Heart left ventricle (tissue), 13 donors: Measurements from ENCODE around the gene VWC2.

Experiments used
- CTCF ChIP-seq, 12 donors: fragments of 200-600 bp; sonication (generic) in 4 of 12; IDR thresholded peaks; one replicate each; pipeline versions ENCODE4 v1.5.0 to v1.8.0; 2018 to 2022; ENCODE audit warnings: antibody characterized with exemption in 12 of 12, mild to moderate bottlenecking in 5 of 12
- POLR2A ChIP-seq, 2 donors: fragments of 450-650 bp; IDR thresholded peaks; one replicate each; pipeline ENCODE4 v1.6.1; 2017; ENCODE audit warnings: antibody characterized with exemption in 2 of 2, mild to moderate bottlenecking in 2 of 2, moderate library complexity in 2 of 2
- donor health status: ischemic (EF 13 %, LVEDD 7.1; RV severe dilation, severe dysfunction).
- donor health status: DM: no; HTN: yes; CAD: no.
- donor health status: DM: no; HTN: no; CAD: no.
- donor health status: ischemic (EF 25% LVEDD 6.9; RV normal size, moderate dysfunction).
- donor health status: ischemic (EF 25% LVEDD 5.7; RV mildly dilated, moderate dysfunction).
- donor health status: ischemic (EF 35%, LVEDD 5.7; RV mildly dilated, moderate dysfunction).
- donor health status: nonischemic (EF 11% LVEDD 7.7; RV severe dilation, severe dysfunction).
- donor health status: DM: yes; HTN: yes; CAD: no.
- donor health status: PGD.
- donor health status: ischemic (EF 29% LVEDD 5.4; RV normal size, mild dysfunction).
- donor health status: nonischemic (EF 23%, LVEDD 6.1; RV moderate dilation, normal function).

GRCh38 chr7:49822856-49823255, 49.4 kb downstream of the VWC2 start:
- TF ChIP-seq POLR2A (IDR thresholded peaks at IDR 0.05) = no peak
- TF ChIP-seq CTCF (IDR thresholded peaks at IDR 0.05) = no peak
